Upper lobe of left lung (tissue), 6 donors: ENCODE results near the gene ILF2. TPM values are rescaled to one million over a fixed set of nuclear protein-coding genes. Genes with fewer than 3 reads are reported as not detected.
A peak's percentile ranks its signal among the peaks of the same experiment; 100 is the strongest.

ENCODE experiments used
- ATAC-seq, 2 donors: fragments of 200-7000 bp; cut with Tn5 transposase; one replicate each; pipeline ENCODE4 v1.9.1; 2022; ENCODE audit warnings: mild to moderate bottlenecking in 2 of 2, moderate library complexity in 2 of 2; ENCODE audit not compliant: low FRiP score in 2 of 2
- DNase-seq, 2 donors: peaks; one replicate each; pipeline ENCODE4 v3.0.0-alpha.2; 2019 to 2020
- H3K27ac ChIP-seq, 4 donors: fragments of 200-600 bp; sonication (generic); one replicate each; pipeline ENCODE4 v1.5.1; 2016 to 2019
- H3K27me3 ChIP-seq, 4 donors: fragments of 200-600 bp; sonication (generic); one replicate each; pipeline ENCODE4 v1.5.1; 2017 to 2019
- H3K36me3 ChIP-seq, 4 donors: fragments of 200-600 bp; sonication (generic); one replicate each; pipeline ENCODE4 v1.5.1; 2016 to 2019
- H3K4me1 ChIP-seq, 4 donors: fragments of 200-600 bp; sonication (generic); one replicate each; pipeline ENCODE4 v1.5.1; 2018 to 2019
- H3K4me3 ChIP-seq, 4 donors: fragments of 200-600 bp; sonication (generic); one replicate each; pipeline ENCODE4 v1.5.1; 2017 to 2019; ENCODE audit warnings: mild to moderate bottlenecking in 2 of 4, moderate library complexity in 1 of 4
- H3K9me3 ChIP-seq, 4 donors: fragments of 200-600 bp; sonication (generic); one replicate each; pipeline ENCODE4 v1.5.1; 2018 to 2019
- CTCF ChIP-seq, 6 experiments: fragments of 450-650 bp in 4 of 6; fragments of 200-600 bp in 2 of 6; sonication (generic) in 2 of 6; IDR thresholded peaks; one replicate each; pipeline ENCODE4 v1.5.1; 2016 to 2019; ENCODE audit warnings: antibody characterized with exemption in 6 of 6
- EP300 ChIP-seq, 4 donors: sonication (generic); formaldehyde crosslinking; IDR thresholded peaks; one replicate each; pipeline ENCODE4 v1.5.1; 2017; ENCODE audit warnings: antibody characterized with exemption in 4 of 4, control low read depth in 2 of 4
- POLR2A ChIP-seq, 4 donors: fragments of 450-650 bp; IDR thresholded peaks; one replicate each; pipeline ENCODE4 v1.5.1; 2016 to 2017; ENCODE audit warnings: antibody characterized with exemption in 4 of 4, mild to moderate bottlenecking in 2 of 4
- POLR2AphosphoS5 ChIP-seq, 2 donors: sonication (generic); formaldehyde crosslinking; IDR thresholded peaks; one replicate each; pipeline ENCODE4 v1.5.1; 2017; ENCODE audit warnings: antibody characterized with exemption in 2 of 2
- WGBS, 2 donors: methylation state at CpG; one replicate each; pipeline ENCODE4 v1.1.5; 2017 to 2018; 5-methylcytosine and 5-hydroxymethylcytosine counted together
- total RNA-seq, 6 donors: library from RNA; depleted of rRNA in 4 of 6; stranded (reverse); fragments of >200 nt in 4 of 6; gene quantifications; one replicate each; pipeline versions ENCODE4 v1.1.0 to v1.2.1, GENCODE V29; 2016 to 2021
- donor health status: DM: no; HTN: no; CAD: no; lungs with moderate emphysema.
- donor health status: DM: no; HTN: yes; CAD: no; lungs with severe emphysema.

Gene ILF2
- total RNA-seq, 6 donors from 2014 or later, result 21.0 to 120 (median 75.8) TPM

GRCh38 chr1:153680120-153680403 lies 9.3 kb upstream of the ILF2 start:
- DNase-seq (no peak), ATAC-seq (peak in 1 of 2 donors; percentile 1)
- peak overlapping the region; percentile 69 to 88 (median 82) for H3K27ac ChIP-seq
- 19 to 32% methylated on average over 7 to 10 of the region's 10 CpGs for WGBS, 2 donors
- H3K4me1 ChIP-seq, result peaks cover 20 to 38% (median 33%) of the 10 kb centered on the region in 4 donors
- H3K4me3 ChIP-seq, result peak overlapping the region; percentile 59 to 73 (median 66)
- TF ChIP-seq POLR2A (IDR thresholded peaks at IDR 0.05), result no peak
- TF ChIP-seq POLR2AphosphoS5 (IDR thresholded peaks at IDR 0.05), result no peak
- TF ChIP-seq CTCF (IDR thresholded peaks at IDR 0.05), result no peak
- TF ChIP-seq EP300 (IDR thresholded peaks at IDR 0.05), result no peak
- peaks cover 0 to 26% (median 9%) of the 10 kb centered on the region in 4 donors for H3K36me3 ChIP-seq
- no peaks in the 10 kb centered on the region for H3K9me3 ChIP-seq
- peaks cover 0 to 15% (median 6%) of the 10 kb centered on the region in 4 donors for H3K27me3 ChIP-seq

- peak in 1 of 2 donors; percentile 89 for DNase-seq
- Histone ChIP-seq H3K27me3 (peaks cover 0 to 15% (median 6%) of the 10 kb centered on the region in 4 donors), H3K27ac (peak overlapping the region; percentile 69 to 88 (median 82)), H3K9me3 (no peaks in the 10 kb centered on the region), H3K4me1 (peaks cover 20 to 38% (median 33%) of the 10 kb centered on the region in 4 donors), H3K36me3 (peaks cover 0 to 21% (median 7%) of the 10 kb centered on the region in 4 donors), H3K4me3 (peak overlapping the region; percentile 59 to 73 (median 66))
- 3 to 6% methylated on average over 17 to 48 of the region's 73 CpGs for WGBS, 2 donors
- TF ChIP-seq POLR2AphosphoS5 (IDR thresholded peaks at IDR 0.05) (no peak), CTCF (IDR thresholded peaks at IDR 0.05) (peak in 5 of 6 experiments; percentile 24 to 64 (median 55))
- ATAC-seq, result peak; percentile 8 to 70
These were observed 8.7 kb upstream of the ILF2 start for GRCh38 chr1:153679337-153680119.

- Histone ChIP-seq H3K27me3 (peaks cover 0 to 15% (median 6%) of the 10 kb centered on the region in 4 donors), H3K27ac (peak within 1 kb of the TSS; percentile 69 to 88 (median 82)), H3K9me3 (no peaks in the 10 kb centered on the region), H3K36me3 (peaks cover 0 to 20% (median 7%) of the 10 kb centered on the region in 4 donors), H3K4me3 (peak within 1 kb of the TSS; percentile 59 to 73 (median 66)), H3K4me1 (peaks cover 20 to 38% (median 33%) of the 10 kb centered on the region in 4 donors)
- peak; percentile 40 to 88 for DNase-seq
- TF ChIP-seq POLR2A (IDR thresholded peaks at IDR 0.05), result peak in 2 of 4 donors; percentile 19 to 43
- peak in 1 of 6 experiments; percentile 2 for TF ChIP-seq CTCF (IDR thresholded peaks at IDR 0.05)
- TF ChIP-seq POLR2AphosphoS5 (IDR thresholded peaks at IDR 0.05), result no peak
- no peak for TF ChIP-seq EP300 (IDR thresholded peaks at IDR 0.05)
- peak; percentile 67 to 87 for ATAC-seq
- 0 to 1% methylated on average over 34 to 55 of the region's 78 CpGs for WGBS, 2 donors
These were observed 7.9 kb upstream of the ILF2 start, which contains the start of gene NPR1 for GRCh38 chr1:153678519-153679336. NPR1 (plus strand) TSS chr1:153678688; CDS start chr1:153679109, 421 bp downstream.

- Histone ChIP-seq H3K9me3 (no peaks in the 10 kb centered on the region), H3K36me3 (peaks cover 0 to 12% (median 3%) of the 10 kb centered on the region in 4 donors), H3K27me3 (peaks cover 0 to 15% (median 6%) of the 10 kb centered on the region in 4 donors), H3K27ac (peak overlapping the region; percentile 69 to 88 (median 82)), H3K4me1 (peaks cover 20 to 38% (median 33%) of the 10 kb centered on the region in 4 donors), H3K4me3 (peak overlapping the region; percentile 59 to 73 (median 66))
- no peak for TF ChIP-seq POLR2AphosphoS5 (IDR thresholded peaks at IDR 0.05)
- peak; percentile 78 to 95 (median 86) for TF ChIP-seq CTCF (IDR thresholded peaks at IDR 0.05)
- no peak for TF ChIP-seq POLR2A (IDR thresholded peaks at IDR 0.05)
- no peak for TF ChIP-seq EP300 (IDR thresholded peaks at IDR 0.05)
- peak in 1 of 2 donors; percentile 63 for DNase-seq
- WGBS, 2 donors, result 1 to 2% methylated on average over 21 to 29 of the region's 29 CpGs
- ATAC-seq, result peak; percentile 71 to 80
These were observed 7.1 kb upstream of the ILF2 start for GRCh38 chr1:153677718-153678518.
